ACHN (cell line): Measurements from ENCODE around the gene FNDC3A.

ENCODE experiments used
- DNase-seq: peaks from one replicate; pipeline ENCODE4 v3.0.0-alpha.2; 2015
- in situ Hi-C: cut with HindIII; loops from 2 replicates; pipeline ENCODE4 v1.10.0; 2017; ENCODE audit warnings: low sequenced_read_pairs, low pct_ligation_motif_present, low pct_unique_long_range_greater_than_20kb

Gene FNDC3A

DNA sequence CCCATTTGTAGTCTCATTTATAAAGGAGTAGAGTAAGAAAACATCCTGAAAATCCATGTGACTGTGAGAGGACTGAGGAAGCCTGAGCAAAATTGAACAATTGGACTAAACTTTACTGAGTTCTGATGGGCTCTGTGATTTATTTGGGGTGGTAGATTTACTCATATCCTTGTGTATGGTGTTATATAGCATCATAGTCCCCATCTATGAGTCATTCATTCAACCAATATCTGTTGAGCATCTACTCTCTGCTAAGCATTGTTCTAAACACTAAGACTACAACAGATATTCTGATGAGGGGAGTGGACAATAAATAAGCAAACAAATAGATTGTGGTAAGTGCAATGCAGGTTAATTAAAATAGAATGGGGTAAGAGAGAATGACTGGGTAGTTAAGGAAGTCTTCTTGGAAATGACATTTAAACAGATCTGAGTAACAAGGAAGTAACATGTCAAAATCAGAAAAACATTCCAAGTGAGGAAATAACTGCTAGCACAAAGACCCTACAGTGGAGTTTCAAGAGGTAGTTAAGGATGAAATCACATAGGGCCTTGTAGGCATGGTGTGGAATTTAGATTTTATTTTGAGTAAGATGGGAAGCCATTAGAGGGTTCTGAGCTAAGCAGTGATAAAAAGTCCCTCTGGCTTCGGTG lies 208.1 kb downstream of the FNDC3A start:
- in situ Hi-C loops: no loop called here
- DNase-seq: no peak

DNA sequence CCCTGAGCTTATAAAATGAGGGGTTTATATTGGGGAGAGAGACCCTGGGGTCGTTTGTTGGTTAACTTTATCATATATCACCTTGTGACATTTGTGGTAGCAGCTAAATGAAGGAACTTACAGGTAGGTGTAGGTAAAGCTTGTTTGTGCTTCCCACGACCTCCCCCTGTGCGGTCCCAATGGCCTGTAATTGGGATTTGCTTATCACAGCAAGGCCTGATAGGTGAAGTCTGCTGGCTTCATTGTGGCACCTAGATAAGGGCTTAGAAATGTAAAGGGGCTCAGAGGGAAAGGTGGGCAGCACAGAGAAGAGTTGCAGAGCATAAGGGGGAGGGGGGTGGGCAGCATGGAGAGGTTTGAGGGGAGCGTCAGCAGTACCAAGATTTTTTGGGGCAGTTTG lies 208.9 kb downstream of the FNDC3A start:
- no peak for DNase-seq
- in situ Hi-C loops: no loop called here

GRCh38 chr13:49185264-49185663 lies 209.6 kb downstream of the FNDC3A start:
- DNase-seq: no peak
- in situ Hi-C loops: no loop called here

DNA sequence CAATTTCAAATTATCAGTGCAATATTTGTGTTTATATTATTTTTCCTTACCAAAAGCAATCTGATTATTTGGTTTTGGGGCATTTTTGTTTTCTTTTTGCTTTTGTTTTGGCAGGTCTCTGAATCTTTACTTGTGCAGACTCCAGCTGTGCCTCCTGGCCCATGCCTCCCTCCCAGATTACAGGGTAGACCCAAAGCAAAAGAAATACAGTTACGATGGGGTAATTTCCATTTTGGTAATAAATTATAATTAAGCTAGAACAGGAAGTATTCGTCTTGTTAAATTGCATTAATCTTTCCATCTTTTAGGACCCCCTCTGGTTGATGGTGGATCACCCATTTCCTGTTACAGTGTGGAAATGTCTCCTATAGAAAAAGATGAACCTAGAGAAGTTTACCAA lies 215.2 kb downstream of the FNDC3A start:
- DNase-seq: no peak
- in situ Hi-C loops: no loop called here

DNA sequence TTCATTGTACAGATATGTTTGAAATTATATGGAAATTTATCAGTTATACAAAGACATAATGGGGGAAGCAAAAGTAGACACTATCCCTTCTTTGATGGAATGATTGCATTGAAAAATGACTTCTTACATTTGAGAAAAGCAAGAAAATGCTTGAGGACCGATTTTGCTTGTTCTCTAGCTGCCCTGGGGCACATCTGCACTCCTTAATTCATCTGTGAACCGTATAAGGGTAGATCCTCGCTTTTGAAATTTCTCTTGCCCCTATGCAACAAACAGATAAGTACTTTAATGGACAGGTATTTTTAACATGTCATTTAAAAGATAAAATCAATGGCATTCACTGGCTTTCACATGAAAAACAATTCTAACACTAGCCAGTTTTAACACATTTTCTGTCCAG lies 230.9 kb downstream of the FNDC3A start:
- in situ Hi-C loops: no loop called here
- no peak for DNase-seq

- no peak for DNase-seq
- in situ Hi-C loops: no loop called here
These were observed 232.9 kb downstream of the FNDC3A start for GRCh38 chr13:49208619-49209018.

GRCh38 chr13:49210114-49210513 lies 234.4 kb downstream of the FNDC3A start:
- no peak for DNase-seq
- in situ Hi-C loops: no loop called here

- DNase-seq: no peak
- in situ Hi-C loops: no loop called here
These were observed 235.0 kb downstream of the FNDC3A start for GRCh38 chr13:49210669-49211068.

GRCh38 chr13:49213539-49213938 lies 237.8 kb downstream of the FNDC3A start:
- in situ Hi-C loops: no loop called here
- no peak for DNase-seq

- in situ Hi-C loops: no loop called here
- DNase-seq: no peak
These were observed 238.5 kb downstream of the FNDC3A start for GRCh38 chr13:49213997-49214916.

DNA sequence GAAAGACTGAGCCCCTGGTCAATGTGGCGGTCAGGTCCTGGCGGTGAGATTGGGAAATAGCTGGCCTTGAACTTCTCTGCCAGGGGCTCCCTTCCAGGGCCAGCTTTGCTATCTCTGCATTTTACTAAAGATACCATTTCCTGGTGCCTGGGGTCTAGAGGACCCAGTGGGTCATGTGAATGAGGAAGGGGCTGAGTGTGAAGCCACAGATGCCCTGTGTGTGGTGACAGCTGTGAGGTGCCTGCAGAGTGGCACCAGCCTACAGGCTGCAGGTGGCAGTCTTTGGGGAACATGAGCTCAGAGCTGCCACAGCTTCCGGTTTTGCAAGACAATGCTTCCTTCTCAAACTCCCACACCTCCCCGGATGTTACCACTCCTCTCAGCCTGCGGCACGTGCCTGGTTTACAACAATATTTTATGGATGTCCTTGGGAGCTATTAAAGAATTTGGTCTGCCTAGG lies 239.2 kb downstream of the FNDC3A start:
- DNase-seq: no peak
- in situ Hi-C loops: no loop called here

- in situ Hi-C loops: no loop called here
- no peak for DNase-seq
These were observed 240.6 kb downstream of the FNDC3A start for GRCh38 chr13:49216334-49216733.

- in situ Hi-C loops: no loop called here
- no peak for DNase-seq
These were observed 242.3 kb downstream of the FNDC3A start for GRCh38 chr13:49217962-49218492.

GRCh38 chr13:49218493-49219051 lies 242.9 kb downstream of the FNDC3A start:
- in situ Hi-C loops: no loop called here
- no peak for DNase-seq

GRCh38 chr13:49219647-49220035 lies 243.9 kb downstream of the FNDC3A start:
- no peak for DNase-seq
- in situ Hi-C loops: no loop called here

GRCh38 chr13:49220036-49220855 lies 244.5 kb downstream of the FNDC3A start, which contains the start of gene MLNR:
TSS of gene MLNR (plus strand) at chr13:49220338. CDS start at chr13:49220338, 0 bp downstream.
- in situ Hi-C loops: no loop called here
- DNase-seq: peak; percentile 50

DNA sequence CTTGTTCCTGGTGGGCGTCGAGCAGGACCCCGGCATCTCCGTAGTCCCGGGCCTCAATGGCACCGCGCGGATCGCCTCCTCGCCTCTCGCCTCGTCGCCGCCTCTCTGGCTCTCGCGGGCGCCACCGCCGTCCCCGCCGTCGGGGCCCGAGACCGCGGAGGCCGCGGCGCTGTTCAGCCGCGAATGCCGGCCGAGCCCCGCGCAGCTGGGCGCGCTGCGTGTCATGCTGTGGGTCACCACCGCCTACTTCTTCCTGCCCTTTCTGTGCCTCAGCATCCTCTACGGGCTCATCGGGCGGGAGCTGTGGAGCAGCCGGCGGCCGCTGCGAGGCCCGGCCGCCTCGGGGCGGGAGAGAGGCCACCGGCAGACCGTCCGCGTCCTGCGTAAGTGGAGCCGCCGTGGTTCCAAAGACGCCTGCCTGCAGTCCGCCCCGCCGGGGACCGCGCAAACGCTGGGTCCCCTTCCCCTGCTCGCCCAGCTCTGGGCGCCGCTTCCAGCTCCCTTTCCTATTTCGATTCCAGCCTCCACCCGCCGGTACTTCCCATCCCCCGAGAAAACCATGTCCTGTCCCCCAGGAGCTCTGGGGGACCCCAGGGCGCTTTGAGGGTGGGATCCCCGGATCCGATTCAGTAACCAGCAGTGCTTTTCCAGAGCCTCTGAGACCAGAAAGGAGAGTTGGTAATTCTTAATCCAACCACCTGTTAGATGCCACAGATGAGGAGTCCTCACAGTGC lies 245.3 kb downstream of the FNDC3A start:
- no peak for DNase-seq
- in situ Hi-C loops: no loop called here

- in situ Hi-C loops: no loop called here
These were observed 245.9 kb downstream of the FNDC3A start for GRCh38 chr13:49221590-49221965.

More at GRCh38 chr13:49221590-49221965, 245.9 kb downstream of the FNDC3A start:
- no peak for DNase-seq
